ENCODE results near the gene CYB5B.
"Not testable (repeated sequence)": the region's sequence is repeated elsewhere in the genome, so short reads cannot be mapped to it uniquely, and the experiment has no call there.

CYB5B gene

DNA sequence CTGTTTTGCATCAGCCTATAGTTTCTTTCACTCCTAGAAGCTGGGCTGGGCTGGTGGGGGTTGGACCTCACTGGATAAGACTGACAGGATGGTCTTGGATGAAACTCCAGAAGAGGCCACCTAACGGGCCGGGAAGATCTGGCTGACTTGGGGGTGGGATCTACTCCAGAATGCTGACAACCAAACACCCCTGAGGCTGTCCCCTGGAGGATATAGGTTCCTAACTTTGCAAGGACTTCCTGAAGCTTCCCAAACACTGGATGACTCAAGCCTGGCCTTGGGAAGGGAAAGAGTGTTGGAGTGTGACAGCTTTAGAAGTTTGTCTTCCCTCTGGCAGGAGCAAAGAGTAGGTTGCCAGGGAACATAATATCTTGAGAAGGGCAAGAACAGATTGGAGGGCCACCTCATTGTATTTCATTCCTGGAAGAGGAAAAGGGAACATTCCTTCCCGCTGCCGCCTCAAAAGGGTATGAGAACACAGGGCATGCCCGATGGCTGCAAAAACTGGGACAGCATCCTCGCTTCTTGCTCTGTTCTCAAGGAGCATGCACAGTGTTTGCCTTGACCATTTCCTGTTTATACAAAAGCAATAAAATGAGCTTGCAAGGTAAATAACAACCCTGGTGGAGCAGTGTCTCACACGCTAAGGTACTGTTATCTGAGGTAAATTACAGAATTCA is 6.8 kb upstream of the CYB5B start:
- DNase-seq = no peak
- TF ChIP-seq POLR2A (IDR thresholded peaks at IDR 0.05; ENCODE audit: low read length) (no peak), GATA1 (IDR thresholded peaks at IDR 0.05; ENCODE audit: low read depth, low read length) (no peak)

GRCh38 chr16:69419956-69420355 is 4.5 kb upstream of the CYB5B start:
- TF ChIP-seq POLR2A (IDR thresholded peaks at IDR 0.05; ENCODE audit: low read length) = no peak
- TF ChIP-seq GATA1 (IDR thresholded peaks at IDR 0.05; ENCODE audit: low read depth, low read length) = no peak

DNA sequence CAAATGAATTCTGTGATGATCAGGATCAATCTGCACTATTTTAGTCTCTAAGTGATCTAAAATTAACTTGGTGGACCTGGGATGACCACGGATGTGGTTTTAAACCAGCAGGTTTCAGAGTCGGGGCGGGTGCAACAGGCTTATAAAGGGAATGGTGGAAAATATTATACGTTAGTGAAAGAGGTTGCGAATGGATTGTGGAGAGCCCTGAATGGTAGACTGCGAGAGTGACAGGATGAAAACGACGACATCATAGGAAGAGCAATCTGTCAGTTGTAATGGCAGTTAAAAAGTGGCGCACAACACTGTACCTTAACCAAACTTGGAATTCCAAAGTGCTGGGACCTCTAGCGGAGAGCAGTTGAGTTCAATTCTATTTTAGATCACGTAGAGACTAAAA is 1.2 kb upstream of the CYB5B start:
- TF ChIP-seq GATA1 (IDR thresholded peaks at IDR 0.05; ENCODE audit: low read depth, low read length) (no peak), POLR2A (IDR thresholded peaks at IDR 0.05; ENCODE audit: low read length) (no peak)
- no peak for DNase-seq

More at GRCh38 chr16:69419956-69420355, 4.5 kb upstream of the CYB5B start:
- no peak for DNase-seq

DNA sequence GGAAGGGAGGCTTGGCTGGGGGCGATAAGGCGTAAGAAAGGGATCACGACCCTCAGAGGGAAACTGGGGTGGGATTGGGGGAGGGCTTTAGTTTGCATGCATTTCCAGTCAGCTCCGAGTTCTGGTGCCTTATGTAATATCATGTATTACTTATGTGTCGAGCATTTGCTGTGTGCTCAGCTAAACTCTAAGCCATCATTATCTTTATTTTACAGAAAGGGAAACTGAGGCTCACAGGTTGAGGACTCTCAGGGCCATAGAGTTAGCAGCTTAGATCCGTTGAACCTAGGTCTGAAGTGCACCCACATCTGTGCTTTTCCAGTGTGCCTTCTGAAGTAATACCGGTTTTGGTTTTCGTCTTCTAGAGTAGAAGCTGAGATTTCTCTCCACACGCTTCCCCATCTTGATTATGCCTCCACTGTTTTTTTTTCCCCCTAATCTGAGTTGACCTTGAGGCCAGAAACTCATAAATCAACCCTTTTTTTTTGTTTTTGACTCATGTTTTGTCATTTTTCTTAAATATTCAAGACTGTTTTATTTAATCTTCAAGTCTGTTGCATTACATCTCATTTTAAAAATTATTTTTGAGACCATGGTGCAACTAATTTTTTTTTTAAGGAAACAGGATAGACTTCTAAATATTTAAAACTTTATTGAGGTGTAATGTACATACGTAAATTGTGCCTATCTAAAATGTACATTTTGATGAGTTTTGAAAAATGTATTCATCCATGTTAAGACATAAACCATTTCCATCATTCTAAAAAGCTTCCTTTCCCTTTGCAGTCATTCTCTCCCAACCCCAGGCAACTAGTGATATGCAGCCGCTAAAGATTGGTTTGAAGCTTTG is 741 bp downstream of the CYB5B start:
- DNase-seq = peak in 1 of 2 experiments; percentile 5
- no peak for TF ChIP-seq GATA1 (IDR thresholded peaks at IDR 0.05; ENCODE audit: low read depth, low read length)
- no peak for TF ChIP-seq POLR2A (IDR thresholded peaks at IDR 0.05; ENCODE audit: low read length)

GRCh38 chr16:69428652-69429051 is 4.2 kb downstream of the CYB5B start:
- DNase-seq = no peak
- TF ChIP-seq GATA1 (IDR thresholded peaks at IDR 0.05; ENCODE audit: low read depth, low read length) (no peak), POLR2A (IDR thresholded peaks at IDR 0.05; ENCODE audit: low read length) (no peak)

- peak; percentile 13 to 14 for DNase-seq
Observed at GRCh38 chr16:69429058-69429640, 4.7 kb downstream of the CYB5B start.

- TF ChIP-seq POLR2A (IDR thresholded peaks at IDR 0.05; ENCODE audit: low read length) (no peak), GATA1 (IDR thresholded peaks at IDR 0.05; ENCODE audit: low read depth, low read length) (no peak)
- DNase-seq = no peak
Observed at GRCh38 chr16:69431948-69432468, 7.6 kb downstream of the CYB5B start.

GRCh38 chr16:69434066-69434465 is 9.6 kb downstream of the CYB5B start:
- TF ChIP-seq GATA1 (IDR thresholded peaks at IDR 0.05; ENCODE audit: low read depth, low read length) (no peak), POLR2A (IDR thresholded peaks at IDR 0.05; ENCODE audit: low read length) (no peak)
- no peak for DNase-seq

DNA sequence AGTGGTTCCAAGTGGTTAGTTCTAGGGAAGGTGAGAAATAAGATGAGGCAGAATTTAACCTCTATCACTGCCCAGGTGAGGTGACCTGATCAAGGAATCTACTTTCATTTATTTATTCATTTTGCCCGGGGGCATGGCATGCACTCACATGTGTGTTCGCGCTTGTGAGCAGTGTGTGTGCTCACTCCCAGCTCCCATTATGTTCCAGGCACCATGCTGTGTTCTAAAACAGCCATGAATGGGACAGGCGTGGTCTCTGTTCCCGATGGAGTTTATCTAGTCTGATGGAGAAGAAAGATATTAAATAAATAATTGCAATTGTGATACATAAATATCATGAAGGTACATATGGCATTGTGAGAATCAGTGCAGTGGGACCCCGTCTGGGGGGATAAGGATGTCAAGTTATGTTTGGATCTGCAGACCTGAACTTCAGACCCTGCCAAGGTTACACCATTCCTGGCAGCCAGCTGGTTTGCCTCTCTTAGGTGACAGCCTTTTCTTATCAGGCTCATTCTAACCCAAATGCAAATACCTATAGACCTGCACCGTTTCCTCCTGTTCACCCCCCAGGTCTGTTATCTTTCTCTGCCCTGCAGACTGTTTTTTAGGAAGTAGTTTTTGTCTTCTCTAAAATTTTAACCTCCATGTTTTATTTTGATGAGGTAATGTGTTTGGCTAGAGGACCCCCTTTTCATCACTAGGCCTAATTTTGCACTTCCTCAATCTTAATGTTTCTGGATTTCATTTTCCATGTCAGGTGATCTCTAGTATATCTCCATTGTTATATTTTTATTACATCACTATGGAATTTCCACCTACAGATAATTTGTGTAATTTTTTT is 11.8 kb downstream of the CYB5B start:
- DNase-seq = no peak
- TF ChIP-seq GATA1 (IDR thresholded peaks at IDR 0.05; ENCODE audit: low read depth, low read length) (no peak), POLR2A (IDR thresholded peaks at IDR 0.05; ENCODE audit: low read length) (no peak)

GRCh38 chr16:69436896-69437295 is 12.5 kb downstream of the CYB5B start:
- TF ChIP-seq GATA1 (IDR thresholded peaks at IDR 0.05; ENCODE audit: low read depth, low read length) (no peak), POLR2A (IDR thresholded peaks at IDR 0.05; ENCODE audit: low read length) (no peak)
- DNase-seq = no peak

DNA sequence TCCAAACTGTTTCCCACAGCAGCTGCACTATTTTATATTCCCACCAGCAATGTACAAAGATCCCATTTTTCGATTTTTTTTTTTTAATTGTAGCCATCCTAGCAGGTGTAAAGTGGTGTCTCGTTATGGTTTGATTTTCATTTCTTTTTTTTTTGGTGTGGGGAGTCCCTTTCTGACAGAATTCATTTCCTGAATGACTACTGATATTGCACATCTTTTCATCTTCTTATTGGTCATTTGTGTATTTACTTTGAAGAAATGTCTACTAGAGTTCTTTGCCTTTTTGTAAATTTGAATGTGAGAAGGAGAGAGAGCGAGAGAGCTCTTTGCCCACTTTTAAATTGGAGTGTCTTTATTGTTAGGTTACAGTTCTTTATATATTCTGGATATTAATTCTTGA is 14.0 kb downstream of the CYB5B start:
- TF ChIP-seq GATA1 (IDR thresholded peaks at IDR 0.05; ENCODE audit: low read depth, low read length) (no peak), POLR2A (IDR thresholded peaks at IDR 0.05; ENCODE audit: low read length) (no peak)
- DNase-seq = no peak

GRCh38 chr16:69440250-69440649 is 15.8 kb downstream of the CYB5B start:
- no peak for TF ChIP-seq POLR2A (IDR thresholded peaks at IDR 0.05; ENCODE audit: low read length)
- TF ChIP-seq GATA1 (IDR thresholded peaks at IDR 0.05; ENCODE audit: low read depth, low read length) = no peak

DNA sequence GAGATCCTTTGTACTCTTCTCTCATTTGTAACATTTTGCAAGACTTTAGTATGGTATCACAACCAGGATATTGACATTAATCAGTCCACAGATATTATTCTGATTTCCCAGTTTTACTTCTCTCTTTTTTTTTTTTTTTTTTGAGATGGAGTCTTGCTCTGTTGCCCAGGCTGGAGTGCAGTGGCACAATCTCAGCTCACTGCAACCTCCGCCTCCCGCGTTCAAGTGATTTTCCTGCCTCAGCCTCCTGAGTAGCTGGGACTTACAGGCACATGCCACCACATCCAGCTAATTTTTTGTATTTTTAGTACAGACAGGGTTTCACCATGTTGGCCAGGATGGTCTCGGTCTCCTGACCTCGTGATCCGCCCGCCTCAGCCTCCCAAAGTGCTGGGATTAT is 16.6 kb downstream of the CYB5B start:
- DNase-seq = not testable (repeated sequence)

More at GRCh38 chr16:69440250-69440649, 15.8 kb downstream of the CYB5B start:
- no peak for DNase-seq
